ENCODE measurements around the gene PTGS1. TPM values are rescaled to one million over a fixed set of nuclear protein-coding genes. Genes with fewer than 3 reads are reported as not detected.
"Not testable (repeated sequence)": the region's sequence is repeated elsewhere in the genome, so short reads cannot be mapped to it uniquely, and the experiment has no call there.

Gene PTGS1
- total RNA-seq, 1 donor from 2014 or later, result 0.28 TPM

DNA sequence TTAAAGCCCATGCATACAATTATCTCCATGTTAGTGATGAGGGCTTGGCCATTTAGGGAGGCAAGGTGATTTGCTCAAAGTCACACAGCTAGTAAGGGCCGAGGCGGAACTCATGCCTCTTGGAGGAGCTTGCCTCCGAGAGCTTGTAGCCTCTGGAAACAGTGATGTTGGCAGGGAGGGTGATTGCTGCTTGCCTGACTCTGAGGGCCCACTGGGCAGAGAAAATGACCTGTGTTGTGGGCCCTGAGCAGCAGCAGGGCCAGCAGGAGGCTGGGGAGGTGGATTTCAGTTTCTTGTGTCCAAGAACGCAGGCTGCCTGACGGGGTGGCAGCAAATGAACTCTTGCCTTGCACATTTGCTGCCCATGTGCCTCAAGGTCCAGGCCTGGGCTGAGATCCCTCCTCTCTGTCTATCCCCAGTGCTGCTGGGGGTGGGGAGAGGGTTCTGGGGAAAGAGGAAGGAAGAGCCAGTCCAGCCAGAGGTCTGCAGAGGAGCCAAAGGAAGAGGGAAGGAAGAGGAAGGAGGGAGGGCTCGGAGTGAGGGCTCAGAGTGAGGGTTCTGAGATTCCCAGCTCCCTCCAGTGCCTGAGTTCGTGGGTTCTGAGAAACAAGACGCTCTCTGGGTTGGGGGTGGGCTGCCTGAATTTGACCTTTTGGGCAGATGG lies 16.2 kb upstream of the PTGS1 start:
- DNase-seq, result no peak
- Mint-ChIP-seq H3K4me3 (no peak overlapping the region), H3K36me3 (ENCODE audit: low read depth) (no peaks in the 10 kb centered on the region), H3K4me1 (peaks cover 5% of the 10 kb centered on the region), H3K27ac (no peak overlapping the region), H3K27me3 (peaks cover 10% of the 10 kb centered on the region), H3K9me3 (peaks cover 12% of the 10 kb centered on the region)
- intact Hi-C loops (cut with micrococcal nuclease), result loop anchor here (5.0 kb wide), 1 partner anchor 458 kb away; no protein-coding TSS in a partner anchor

DNA sequence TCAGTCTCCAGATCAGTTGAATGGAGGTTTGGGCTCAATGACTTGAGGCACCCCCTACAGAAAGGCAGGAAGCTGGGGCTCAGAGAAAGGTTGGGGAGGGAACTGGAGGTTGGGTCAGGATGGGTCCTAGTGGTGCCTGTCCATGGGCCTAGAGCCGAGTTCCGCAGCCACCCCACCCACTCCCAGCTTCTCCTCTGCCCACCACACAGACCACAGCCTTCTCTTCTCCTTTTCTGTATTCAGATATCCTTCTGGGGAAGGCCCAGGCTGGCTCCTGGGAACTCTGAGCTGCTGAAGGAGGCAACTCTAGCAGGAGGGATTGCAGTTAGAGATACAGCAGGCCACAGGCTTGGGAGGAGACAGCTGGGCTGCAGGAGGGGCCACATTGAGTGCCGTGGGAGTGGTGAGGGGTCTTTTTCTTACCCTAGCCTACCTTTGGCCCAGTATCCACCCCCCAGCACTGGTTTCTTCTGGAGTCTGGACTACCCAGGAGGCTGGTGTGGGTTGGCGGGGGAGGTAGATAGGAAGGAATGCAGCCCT lies 15.4 kb upstream of the PTGS1 start:
- H3K36me3 Mint-ChIP-seq (ENCODE audit: low read depth), result no peaks in the 10 kb centered on the region
- intact Hi-C loops (cut with micrococcal nuclease), result no loop called here
- peaks cover 12% of the 10 kb centered on the region for H3K9me3 Mint-ChIP-seq
- H3K4me3 Mint-ChIP-seq, result no peak overlapping the region
- H3K4me1 Mint-ChIP-seq, result no peaks in the 10 kb centered on the region
- peaks cover 4% of the 10 kb centered on the region for H3K27me3 Mint-ChIP-seq
- no peak overlapping the region for H3K27ac Mint-ChIP-seq
- no peak for DNase-seq

DNA sequence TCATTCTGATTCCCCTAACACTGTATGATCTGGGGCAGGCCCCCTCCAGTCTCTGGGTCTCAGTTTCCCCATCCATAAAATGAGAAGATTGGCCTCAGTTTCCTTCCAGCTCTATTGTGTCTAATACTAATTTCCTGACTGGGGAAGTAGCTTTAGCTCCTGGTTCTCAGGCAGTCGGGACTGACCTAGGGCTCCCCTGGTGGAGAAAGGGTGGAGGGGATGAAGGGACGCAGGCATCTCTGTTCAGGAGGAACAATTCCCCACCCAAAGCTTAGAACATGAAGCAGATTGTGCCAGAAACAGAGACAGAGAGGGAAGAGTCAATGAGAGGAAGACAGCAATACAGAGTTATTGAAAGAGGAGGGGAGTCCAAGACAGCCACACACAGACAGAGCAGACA lies 14.2 kb upstream of the PTGS1 start:
- intact Hi-C loops (cut with micrococcal nuclease), result no loop called here
- Mint-ChIP-seq H3K27me3 (peaks cover 3% of the 10 kb centered on the region), H3K36me3 (ENCODE audit: low read depth) (no peaks in the 10 kb centered on the region)

DNA sequence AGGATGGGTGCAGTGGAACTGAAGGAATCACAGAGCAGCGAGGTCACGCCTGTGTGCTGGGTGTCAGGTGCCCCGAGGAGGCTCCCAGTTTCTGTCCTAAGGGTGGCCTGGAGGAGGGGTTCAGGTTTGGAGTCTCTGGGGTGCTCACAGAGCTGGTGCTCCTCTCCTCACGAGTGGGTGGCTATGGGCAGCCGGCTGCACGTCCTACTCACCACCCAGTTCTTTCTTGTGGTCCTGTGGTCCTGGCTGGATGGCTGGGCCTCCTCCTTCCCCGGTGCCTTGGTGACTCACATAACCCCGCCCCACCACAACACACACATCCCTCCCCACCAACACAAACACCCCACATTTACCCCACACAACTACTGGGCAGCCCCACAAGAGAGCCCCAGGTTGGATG lies 9.9 kb upstream of the PTGS1 start:
- H3K4me3 Mint-ChIP-seq, result no peak overlapping the region
- H3K27me3 Mint-ChIP-seq, result peaks cover 3% of the 10 kb centered on the region
- no peaks in the 10 kb centered on the region for H3K36me3 Mint-ChIP-seq (ENCODE audit: low read depth)
- intact Hi-C loops (cut with micrococcal nuclease), result no loop called here
- H3K27ac Mint-ChIP-seq, result no peak overlapping the region
- no peak for DNase-seq
- peaks cover 2% of the 10 kb centered on the region for H3K4me1 Mint-ChIP-seq
- peaks cover 12% of the 10 kb centered on the region for H3K9me3 Mint-ChIP-seq

More for the DNA sequence above, 14.2 kb upstream of the PTGS1 start:
- Mint-ChIP-seq H3K4me1 (peaks cover 2% of the 10 kb centered on the region), H3K4me3 (no peak overlapping the region), H3K27ac (no peak overlapping the region), H3K9me3 (peaks cover 12% of the 10 kb centered on the region)
- no peak for DNase-seq

DNA sequence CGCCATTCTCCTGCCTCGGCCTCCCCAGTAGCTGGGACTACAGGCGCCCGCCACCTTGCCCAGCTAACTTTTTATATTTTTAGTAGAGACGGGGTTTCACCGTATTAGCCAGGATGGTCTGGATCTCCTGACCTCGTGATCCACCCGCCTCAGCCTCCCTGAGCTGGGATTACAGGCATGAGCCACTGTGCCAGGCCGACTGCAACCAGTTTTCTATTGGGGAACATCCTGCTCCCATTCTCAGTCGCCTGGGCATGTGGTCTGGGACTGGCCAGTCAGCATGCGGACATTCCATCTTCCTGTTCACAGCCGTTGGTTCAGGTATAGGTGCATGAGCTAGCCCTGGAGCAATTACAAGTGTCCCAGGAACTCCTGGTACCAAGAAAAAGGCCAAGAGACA lies 7.7 kb upstream of the PTGS1 start:
- intact Hi-C loops (cut with micrococcal nuclease); H3K27ac Mint-ChIP-seq; H3K27me3 Mint-ChIP-seq; H3K36me3 Mint-ChIP-seq (ENCODE audit: low read depth); DNase-seq; H3K4me1 Mint-ChIP-seq; H3K4me3 Mint-ChIP-seq; H3K9me3 Mint-ChIP-seq: not testable (repeated sequence)

DNA sequence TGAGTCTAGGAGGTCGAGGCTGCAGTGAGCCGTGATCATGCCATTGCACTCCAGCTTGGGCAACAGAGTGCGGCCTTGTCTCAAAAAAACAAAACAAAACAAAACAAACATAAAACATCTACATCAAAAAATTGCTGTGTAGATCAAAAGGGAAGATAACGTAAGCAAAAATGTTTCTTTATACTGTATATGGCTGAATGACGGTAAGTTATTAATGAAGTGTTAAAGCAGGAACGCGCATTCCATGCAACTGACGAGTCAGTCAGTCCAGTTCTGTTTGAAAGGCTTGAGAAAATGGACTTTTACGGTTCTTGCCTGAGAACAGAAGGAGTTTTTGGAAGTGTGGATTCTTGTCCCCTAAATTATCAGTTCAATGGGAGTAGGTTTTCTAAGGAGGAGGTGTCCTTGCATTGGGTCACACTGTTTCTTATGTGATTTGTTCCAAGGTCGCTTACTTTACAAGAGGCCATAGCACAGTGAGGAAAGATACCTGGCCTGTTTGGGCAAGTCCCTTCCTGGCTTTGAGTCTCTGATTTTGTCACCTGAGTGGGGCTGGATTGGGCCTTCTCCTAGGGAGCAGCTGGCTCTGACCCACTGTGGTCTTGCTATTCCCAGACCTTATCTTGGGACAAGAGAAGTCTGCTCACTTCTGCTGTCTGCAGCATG lies 6.6 kb upstream of the PTGS1 start:
- no peaks in the 10 kb centered on the region for H3K27me3 Mint-ChIP-seq

DNA sequence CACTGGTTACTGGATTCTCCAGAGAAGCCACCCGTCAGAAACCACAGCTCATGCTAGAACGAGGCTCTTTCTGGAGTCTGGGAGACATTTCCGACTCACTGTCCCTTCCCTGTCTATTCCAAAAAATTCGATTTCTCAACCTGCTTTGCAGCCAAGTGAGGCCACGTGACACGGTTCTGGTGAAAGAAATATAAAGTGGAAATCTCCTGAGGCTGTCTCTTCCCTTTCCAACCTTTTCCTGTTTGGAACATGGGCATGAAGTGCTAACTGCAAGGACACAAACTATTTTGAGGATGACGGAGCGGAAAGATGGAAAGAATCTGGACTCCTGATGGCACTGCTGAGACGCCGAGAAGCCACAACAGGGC lies 6.1 kb upstream of the PTGS1 start:
- no peaks in the 10 kb centered on the region for H3K27me3 Mint-ChIP-seq
- peaks cover 2% of the 10 kb centered on the region for H3K4me1 Mint-ChIP-seq
- H3K9me3 Mint-ChIP-seq, result no peaks in the 10 kb centered on the region
- DNase-seq, result no peak
- no peak overlapping the region for H3K4me3 Mint-ChIP-seq
- H3K36me3 Mint-ChIP-seq (ENCODE audit: low read depth), result no peaks in the 10 kb centered on the region
- intact Hi-C loops (cut with micrococcal nuclease), result no loop called here
- no peak overlapping the region for H3K27ac Mint-ChIP-seq

More for the DNA sequence above, 6.6 kb upstream of the PTGS1 start:
- no peak for DNase-seq
- Mint-ChIP-seq H3K27ac (no peak overlapping the region), H3K4me3 (no peak overlapping the region), H3K36me3 (ENCODE audit: low read depth) (no peaks in the 10 kb centered on the region), H3K4me1 (peaks cover 2% of the 10 kb centered on the region), H3K9me3 (peaks cover 2% of the 10 kb centered on the region)
- intact Hi-C loops (cut with micrococcal nuclease), result no loop called here

DNA sequence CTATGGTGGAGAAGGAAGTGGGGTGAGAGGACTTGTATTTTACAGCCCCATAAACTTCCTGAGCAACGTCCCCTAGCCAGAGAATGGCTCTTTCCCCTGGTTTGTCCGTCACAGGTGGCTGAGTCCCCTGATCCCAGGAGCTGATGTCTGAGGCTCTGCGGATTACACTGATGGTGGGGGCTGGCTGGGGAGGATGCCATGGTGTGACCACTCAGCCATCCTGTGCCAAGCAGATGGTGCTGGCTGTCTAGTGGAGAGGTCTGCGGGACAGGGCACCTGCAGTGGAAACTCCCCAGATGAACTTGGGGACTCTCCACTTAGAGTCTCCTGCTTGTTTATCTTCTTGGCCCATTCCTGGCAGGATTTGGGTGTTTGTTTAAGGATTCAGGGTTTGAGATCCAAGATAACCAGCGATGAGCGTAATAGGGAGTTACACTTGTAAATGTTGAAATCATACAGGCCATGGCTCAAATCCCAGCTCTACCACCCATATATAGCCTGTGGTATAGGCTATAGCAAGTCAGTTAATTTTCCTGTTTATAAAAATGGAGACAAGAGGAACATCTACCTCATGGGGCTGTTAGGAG lies 4.7 kb upstream of the PTGS1 start:
- DNase-seq, result no peak
- peaks cover 3% of the 10 kb centered on the region for H3K27me3 Mint-ChIP-seq
- intact Hi-C loops (cut with micrococcal nuclease), result no loop called here
- H3K4me3 Mint-ChIP-seq, result no peak overlapping the region
- no peaks in the 10 kb centered on the region for H3K9me3 Mint-ChIP-seq
- H3K4me1 Mint-ChIP-seq, result peaks cover 4% of the 10 kb centered on the region
- H3K27ac Mint-ChIP-seq, result no peak overlapping the region
- no peaks in the 10 kb centered on the region for H3K36me3 Mint-ChIP-seq (ENCODE audit: low read depth)

DNA sequence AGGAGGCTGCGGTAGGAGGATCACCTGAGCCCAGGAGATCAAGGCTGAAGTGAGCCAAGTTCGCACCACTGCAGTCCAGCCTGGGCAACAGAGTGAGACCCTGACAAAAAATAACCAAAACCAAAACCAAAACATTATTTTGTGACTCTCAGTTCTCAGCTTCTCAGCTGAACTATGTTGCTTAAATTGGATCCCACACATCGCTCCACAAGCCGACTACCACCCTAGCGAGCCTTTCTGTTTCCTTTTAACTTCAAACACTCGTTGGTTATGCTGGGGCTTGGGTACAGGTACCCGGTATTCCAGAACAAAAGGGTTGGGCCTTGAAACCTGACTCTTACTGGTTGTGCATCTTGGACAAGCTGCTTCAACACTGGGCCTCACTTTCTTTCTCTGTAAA lies 3.8 kb upstream of the PTGS1 start:
- no peaks in the 10 kb centered on the region for H3K9me3 Mint-ChIP-seq
- no peak overlapping the region for H3K4me3 Mint-ChIP-seq
- no peak overlapping the region for H3K27ac Mint-ChIP-seq
- peaks cover 6% of the 10 kb centered on the region for H3K27me3 Mint-ChIP-seq
- no peak for DNase-seq
- H3K36me3 Mint-ChIP-seq (ENCODE audit: low read depth), result no peaks in the 10 kb centered on the region
- peaks cover 8% of the 10 kb centered on the region for H3K4me1 Mint-ChIP-seq
- intact Hi-C loops (cut with micrococcal nuclease), result no loop called here

DNA sequence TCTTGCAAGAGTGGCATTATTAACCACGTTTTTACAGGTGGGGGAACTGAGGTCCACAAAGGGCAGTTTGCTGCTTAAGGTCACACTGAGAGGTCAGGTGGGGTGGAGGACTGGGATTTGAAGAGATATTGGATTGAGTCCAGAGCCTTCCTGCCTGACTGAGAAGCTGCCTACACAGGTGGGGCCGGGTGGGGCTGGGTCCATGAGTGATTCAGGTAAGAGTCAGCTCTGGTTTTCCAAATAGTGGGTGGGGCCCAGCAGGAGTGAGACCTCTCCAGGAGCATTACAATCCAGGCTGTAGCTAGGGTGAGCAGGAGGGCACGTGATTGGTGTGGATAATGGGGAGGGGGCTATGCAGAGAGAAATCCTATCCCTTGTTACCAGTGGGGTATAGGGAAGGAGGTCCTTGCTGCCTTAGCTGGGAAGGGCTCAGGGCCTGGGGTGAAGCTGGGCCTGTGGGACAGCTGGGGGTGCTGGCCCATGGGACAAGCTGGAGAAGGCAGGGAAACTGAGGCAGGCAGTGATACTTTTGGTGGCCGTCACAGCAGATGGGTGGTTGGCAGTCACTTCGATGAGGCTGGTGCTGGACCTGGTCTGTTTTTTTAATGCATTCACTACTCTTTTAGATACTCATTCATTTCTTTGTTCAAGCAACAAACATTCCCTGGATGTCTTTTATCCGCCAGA lies 2.9 kb upstream of the PTGS1 start:
- H3K9me3 Mint-ChIP-seq, result no peaks in the 10 kb centered on the region

DNA sequence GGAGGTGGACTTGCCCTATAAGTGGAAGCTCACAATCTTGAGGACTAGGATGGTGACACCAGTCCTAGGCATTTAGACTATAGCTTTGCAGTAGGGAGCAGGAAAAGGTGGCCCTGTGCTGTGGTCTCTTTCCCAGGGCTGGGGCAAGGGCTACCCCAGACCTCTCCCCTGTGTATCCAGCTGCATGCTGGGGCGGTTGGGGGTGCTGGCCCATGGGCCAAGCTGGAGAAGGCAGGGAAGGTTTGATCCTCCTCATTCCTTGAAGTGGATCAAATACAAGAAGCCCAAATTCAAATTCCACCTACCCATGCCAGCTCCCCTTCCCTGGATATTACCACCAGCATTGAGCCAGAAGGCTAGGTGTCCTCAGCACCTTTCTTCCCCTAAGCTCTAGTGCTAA lies 2.2 kb upstream of the PTGS1 start:
- Mint-ChIP-seq H3K27ac (no peak overlapping the region), H3K9me3 (no peaks in the 10 kb centered on the region), H3K36me3 (ENCODE audit: low read depth) (no peaks in the 10 kb centered on the region), H3K4me3 (no peak overlapping the region), H3K4me1 (peaks cover 8% of the 10 kb centered on the region), H3K27me3 (peaks cover 14% of the 10 kb centered on the region)
- intact Hi-C loops (cut with micrococcal nuclease), result no loop called here
- DNase-seq, result no peak

More for the DNA sequence above, 2.9 kb upstream of the PTGS1 start:
- Mint-ChIP-seq H3K36me3 (ENCODE audit: low read depth) (no peaks in the 10 kb centered on the region), H3K27me3 (peaks cover 12% of the 10 kb centered on the region), H3K27ac (no peak overlapping the region), H3K4me3 (no peak overlapping the region), H3K4me1 (peaks cover 8% of the 10 kb centered on the region)
- intact Hi-C loops (cut with micrococcal nuclease), result no loop called here
- DNase-seq, result no peak

DNA sequence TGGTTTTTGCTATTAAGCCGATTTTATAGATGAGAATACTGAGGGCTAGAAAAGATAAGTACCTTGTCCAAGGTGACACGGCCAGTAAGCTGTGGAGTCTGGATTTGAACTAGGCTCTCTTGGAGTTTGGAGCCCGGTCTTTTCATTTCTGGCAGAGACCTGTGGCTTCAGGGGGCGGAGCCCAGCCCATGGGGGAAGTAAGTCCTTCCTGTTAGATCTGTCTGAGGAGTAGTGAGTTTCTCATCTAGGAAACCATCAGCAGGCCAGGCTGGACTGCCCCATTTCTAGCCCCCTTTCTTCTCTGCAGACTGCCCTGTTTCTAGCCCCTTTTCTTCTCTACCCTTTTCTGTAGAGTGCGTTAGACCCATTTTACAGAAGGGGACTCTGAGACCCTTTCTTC lies 521 bp upstream of the PTGS1 start:
- intact Hi-C loops (cut with micrococcal nuclease), result no loop called here
- Mint-ChIP-seq H3K4me3 (peak overlapping the region; percentile 68), H3K4me1 (peaks cover 8% of the 10 kb centered on the region), H3K9me3 (no peaks in the 10 kb centered on the region), H3K36me3 (ENCODE audit: low read depth) (no peaks in the 10 kb centered on the region), H3K27me3 (peaks cover 14% of the 10 kb centered on the region), H3K27ac (no peak overlapping the region)
- no peak for DNase-seq

DNA sequence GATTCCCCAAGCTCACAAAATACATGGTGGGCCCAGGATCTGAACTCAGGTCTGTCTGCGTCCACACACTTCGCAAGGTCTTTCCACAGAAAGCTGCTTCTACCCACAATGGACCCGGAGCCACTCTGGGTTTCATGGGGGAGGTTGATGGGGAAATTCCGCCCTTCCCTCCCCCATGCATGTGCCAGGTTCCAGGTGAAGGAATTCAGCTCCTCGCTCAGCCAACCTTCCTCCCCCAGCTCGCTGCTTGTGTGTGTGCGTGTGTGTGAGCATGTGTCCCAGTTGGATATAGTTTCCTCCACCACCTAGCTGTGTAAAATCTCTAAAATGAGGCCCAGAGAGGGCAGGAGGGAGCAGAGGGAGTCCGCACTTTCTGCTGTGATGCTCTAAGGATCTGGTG lies 1.0 kb downstream of the PTGS1 start:
- no peaks in the 10 kb centered on the region for H3K36me3 Mint-ChIP-seq (ENCODE audit: low read depth)
- H3K4me1 Mint-ChIP-seq, result peaks cover 8% of the 10 kb centered on the region
- intact Hi-C loops (cut with micrococcal nuclease), result no loop called here
- H3K27me3 Mint-ChIP-seq, result peaks cover 14% of the 10 kb centered on the region
- no peak overlapping the region for H3K4me3 Mint-ChIP-seq
- DNase-seq, result no peak
- no peak overlapping the region for H3K27ac Mint-ChIP-seq
- no peaks in the 10 kb centered on the region for H3K9me3 Mint-ChIP-seq

Data from activated CD4-positive, alpha-beta T cell treated with anti-CD3 and anti-CD28 coated beads, Interleukin-2, amount 10 ng/mL, durations not matched to agents 24 days and 14 days (primary cell).